Right lobe of liver (tissue), 6 donors: ENCODE data around the gene ZNF3. TPM values are rescaled to one million over a fixed set of nuclear protein-coding genes. Genes with fewer than 3 reads are reported as not detected.

ENCODE experiments used
- ATAC-seq, 4 donors: fragments of 200-7000 bp; cut with Tn5 transposase; one replicate each; pipeline ENCODE4 v1.9.1; 2020; ENCODE audit warnings: mild to moderate bottlenecking in 4 of 4, moderate library complexity in 4 of 4
- DNase-seq, 3 donors: peaks; one replicate each; pipeline ENCODE4 v3.0.0-alpha.2; 2020
- H3K27ac ChIP-seq, 3 donors: fragments of 200-600 bp; one replicate each; pipeline ENCODE4 v1.8.0; 2022
- H3K27me3 ChIP-seq, 2 donors: fragments of 200-600 bp; one replicate each; pipeline ENCODE4 v1.8.0; 2022
- H3K36me3 ChIP-seq, 4 donors: fragments of 200-600 bp; sonication (generic) in 1 of 4; one replicate each; pipeline versions ENCODE4 v1.5.1 to v1.8.0; 2017 to 2022; ENCODE audit warnings: control low read depth in 1 of 4
- H3K4me1 ChIP-seq, 4 donors: fragments of 200-600 bp; sonication (generic) in 1 of 4; one replicate each; pipeline versions ENCODE4 v1.5.1 to v1.8.0; 2017 to 2022; ENCODE audit warnings: control low read depth in 1 of 4
- H3K4me3 ChIP-seq, 3 donors: fragments of 200-600 bp; one replicate each; pipeline ENCODE4 v1.8.0; 2022
- H3K9me3 ChIP-seq, 4 donors: fragments of 200-600 bp; sonication (generic) in 1 of 4; one replicate each; pipeline versions ENCODE4 v1.5.1 to v1.8.0; 2017 to 2022; ENCODE audit warnings: control low read depth in 1 of 4
- POLR2A ChIP-seq: fragments of 450-650 bp; IDR thresholded peaks from one replicate; pipeline ENCODE4 v1.6.1; 2017; ENCODE audit warnings: antibody characterized with exemption, mild to moderate bottlenecking
- WGBS: methylation state at CpG from one replicate; pipeline ENCODE4 v1.1.6; 2018; ENCODE audit warnings: low coverage, low lambda C conversion rate; ENCODE audit not compliant: insufficient coverage; ENCODE audit errors: missing lambda C conversion rate; 5-methylcytosine and 5-hydroxymethylcytosine counted together
- intact Hi-C, 2 donors: fragments of 100-400 bp; cut with DNase I; formaldehyde crosslinking; loops; one replicate each; pipeline versions ENCODE4 v1.11.2 to v1.14.1; 2022
- total RNA-seq, 6 experiments: library from RNA; depleted of rRNA in 2 of 6; stranded (reverse); fragments of >200 nt in 2 of 6; fragmentation: NEBNext Ultra II Directional in 3 of 6; extraction: Animal tissue kit (Norgen Biotek cat#: 25700) in 3 of 6; gene quantifications; one replicate each; pipeline versions ENCODE4 v1.1.0 to v1.2.4, GENCODE V29; 2016 to 2023
- TF ChIP-seq, protein P1 (sequence below), 4 donors: fragments of 200-600 bp in 3 of 4; fragments of 450-650 bp in 1 of 4; IDR thresholded peaks; one replicate each; pipeline versions ENCODE4 v1.5.1 to v1.8.0; 2016 to 2022; ENCODE audit warnings: antibody characterized with exemption in 4 of 4, mild to moderate bottlenecking in 2 of 4
- donor health status: DM: no; HTN: yes; CAD: no.
- donor health status: DM: no; HTN: no; CAD: no.
- donor health status: DM: no; HTN: no; CAD: no.
- donor health status: DM: no; HTN: yes; CAD: no.
- donor health status: DM: no; HTN: yes; CAD: no.

Gene ZNF3
- total RNA-seq, 6 experiments from 2014 or later = 9.7 to 18.8 (median 14.0) TPM

DNA sequence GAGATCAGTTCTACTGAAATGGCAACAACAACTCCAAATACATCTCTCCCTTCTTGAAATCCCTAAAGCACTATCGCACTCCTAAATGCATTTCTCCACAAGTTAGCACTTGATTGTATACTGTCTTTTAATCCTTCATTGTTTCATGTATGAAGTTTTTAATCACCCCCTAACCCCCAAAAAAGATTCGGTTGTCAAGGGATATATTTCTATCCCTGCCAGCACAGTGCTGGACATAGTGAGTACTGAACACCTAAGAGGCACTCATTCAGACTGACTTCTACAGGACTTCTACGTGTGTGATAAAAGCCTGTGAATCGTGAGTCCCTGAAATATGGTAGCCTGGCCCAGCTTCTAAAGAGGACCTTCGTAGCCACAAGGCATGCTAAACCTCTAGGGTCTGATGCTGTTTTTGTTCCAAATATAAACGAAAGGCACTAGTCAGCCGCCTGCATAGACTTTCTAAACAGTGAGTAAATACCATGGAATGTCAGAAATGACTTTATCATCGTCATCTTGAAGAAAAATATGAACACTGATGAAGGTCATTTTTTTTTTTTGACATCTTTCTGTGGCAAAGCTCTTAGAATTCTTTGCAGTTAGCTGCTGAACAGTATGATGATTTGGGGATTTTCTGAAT lies 46.5 kb downstream of the ZNF3 start:
- Histone ChIP-seq H3K27me3 (no peaks in the 10 kb centered on the region), H3K4me1 (peaks cover 0 to 52% (median 31%) of the 10 kb centered on the region in 4 donors), H3K36me3 (peaks cover 0 to 61% (median 36%) of the 10 kb centered on the region in 4 donors), H3K9me3 (no peaks in the 10 kb centered on the region), H3K4me3 (no peak overlapping the region), H3K27ac (peak overlapping the region in 1 of 3 donors; percentile 64)
- TF ChIP-seq POLR2A = no peak
- TF ChIP-seq, protein P1, sequence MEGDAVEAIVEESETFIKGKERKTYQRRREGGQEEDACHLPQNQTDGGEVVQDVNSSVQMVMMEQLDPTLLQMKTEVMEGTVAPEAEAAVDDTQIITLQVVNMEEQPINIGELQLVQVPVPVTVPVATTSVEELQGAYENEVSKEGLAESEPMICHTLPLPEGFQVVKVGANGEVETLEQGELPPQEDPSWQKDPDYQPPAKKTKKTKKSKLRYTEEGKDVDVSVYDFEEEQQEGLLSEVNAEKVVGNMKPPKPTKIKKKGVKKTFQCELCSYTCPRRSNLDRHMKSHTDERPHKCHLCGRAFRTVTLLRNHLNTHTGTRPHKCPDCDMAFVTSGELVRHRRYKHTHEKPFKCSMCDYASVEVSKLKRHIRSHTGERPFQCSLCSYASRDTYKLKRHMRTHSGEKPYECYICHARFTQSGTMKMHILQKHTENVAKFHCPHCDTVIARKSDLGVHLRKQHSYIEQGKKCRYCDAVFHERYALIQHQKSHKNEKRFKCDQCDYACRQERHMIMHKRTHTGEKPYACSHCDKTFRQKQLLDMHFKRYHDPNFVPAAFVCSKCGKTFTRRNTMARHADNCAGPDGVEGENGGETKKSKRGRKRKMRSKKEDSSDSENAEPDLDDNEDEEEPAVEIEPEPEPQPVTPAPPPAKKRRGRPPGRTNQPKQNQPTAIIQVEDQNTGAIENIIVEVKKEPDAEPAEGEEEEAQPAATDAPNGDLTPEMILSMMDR (IDR thresholded peaks at IDR 0.05) = no peak
- no peak for DNase-seq
- ATAC-seq = no peak
- 74% methylated on average over 8 of the region's 8 CpGs for WGBS
- intact Hi-C loops = no loop called here

DNA sequence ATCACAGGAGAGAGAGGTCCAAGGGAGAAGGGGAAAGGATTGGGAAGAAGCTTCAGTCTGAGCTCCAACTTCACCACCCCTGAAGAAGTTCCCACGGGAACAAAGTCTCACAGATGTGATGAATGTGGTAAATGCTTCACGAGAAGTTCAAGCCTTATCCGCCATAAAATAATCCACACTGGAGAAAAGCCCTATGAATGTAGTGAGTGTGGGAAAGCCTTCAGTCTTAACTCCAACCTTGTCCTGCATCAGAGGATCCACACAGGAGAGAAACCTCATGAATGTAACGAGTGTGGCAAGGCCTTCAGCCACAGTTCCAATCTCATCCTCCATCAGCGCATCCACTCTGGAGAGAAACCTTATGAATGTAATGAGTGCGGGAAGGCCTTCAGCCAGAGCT lies 48.0 kb downstream of the ZNF3 start:
- 92% methylated on average over 6 of the region's 6 CpGs for WGBS
- H3K36me3 ChIP-seq = peaks cover 0 to 68% (median 40%) of the 10 kb centered on the region in 4 donors
- no peak for TF ChIP-seq POLR2A
- TF ChIP-seq, protein P1 (IDR thresholded peaks at IDR 0.05) = no peak

DNA sequence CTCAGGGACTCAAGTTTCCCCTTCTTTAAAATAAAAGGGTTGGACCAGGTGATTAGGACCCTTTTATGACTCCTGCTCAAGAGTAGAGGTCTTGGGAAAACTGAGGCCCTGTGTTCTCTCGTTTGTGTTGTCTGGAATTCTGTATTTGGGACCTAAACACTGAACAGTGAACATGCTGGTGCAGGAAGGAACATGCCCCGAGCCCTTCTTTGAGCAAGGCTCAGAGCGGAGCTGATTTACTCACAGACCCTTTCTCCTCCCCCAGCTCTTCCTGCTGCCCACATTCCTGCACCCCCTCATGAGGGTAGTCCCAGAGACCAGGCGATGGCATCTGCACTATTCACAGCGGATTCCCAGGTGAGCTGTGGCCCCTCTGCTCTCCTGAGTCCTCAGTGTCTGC lies 51.9 kb downstream of the ZNF3 start:
- 100% methylated on average over 2 of the region's 5 CpGs for WGBS
- H3K36me3 ChIP-seq = peaks cover 0 to 89% (median 45%) of the 10 kb centered on the region in 4 donors
- ATAC-seq = no peak

More for the DNA sequence above, 48.0 kb downstream of the ZNF3 start:
- Histone ChIP-seq H3K27me3 (no peaks in the 10 kb centered on the region), H3K4me3 (no peak overlapping the region), H3K4me1 (peaks cover 0 to 40% (median 23%) of the 10 kb centered on the region in 4 donors), H3K9me3 (no peaks in the 10 kb centered on the region), H3K27ac (no peak overlapping the region)
- ATAC-seq (no peak), DNase-seq (no peak)
- intact Hi-C loops = no loop called here

DNA sequence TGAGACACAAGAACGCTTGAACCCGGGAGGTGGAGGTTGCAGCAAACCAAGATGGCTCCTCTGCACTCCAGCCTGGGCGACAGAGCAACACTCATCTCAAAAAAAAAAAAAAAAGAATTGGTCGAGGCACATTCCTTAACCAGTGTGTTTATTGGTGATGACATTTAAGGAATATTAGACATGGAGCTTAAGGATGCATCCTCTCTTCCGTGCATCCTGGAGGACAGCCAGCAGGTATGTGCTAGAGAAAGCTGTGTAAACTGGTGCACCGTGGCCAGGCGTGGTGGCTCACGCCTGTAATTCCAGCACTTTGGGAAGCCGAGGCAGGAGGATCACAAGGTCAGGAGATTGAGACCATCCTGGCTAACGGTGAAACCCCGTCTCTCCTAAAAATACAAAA lies 54.3 kb downstream of the ZNF3 start:
- TF ChIP-seq, protein P1 (IDR thresholded peaks at IDR 0.05) = no peak
- TF ChIP-seq POLR2A = no peak
- Histone ChIP-seq H3K36me3 (peaks cover 0 to 81% (median 40%) of the 10 kb centered on the region in 4 donors), H3K9me3 (no peaks in the 10 kb centered on the region), H3K27me3 (no peaks in the 10 kb centered on the region), H3K27ac (no peak overlapping the region), H3K4me3 (no peak overlapping the region), H3K4me1 (peaks cover 0 to 32% (median 13%) of the 10 kb centered on the region in 4 donors)
- ATAC-seq (no peak), DNase-seq (no peak)
- WGBS = 84% methylated on average over 6 of the region's 11 CpGs
- intact Hi-C loops = no loop called here

More for the DNA sequence above, 51.9 kb downstream of the ZNF3 start:
- peaks cover 0 to 13% (median 6%) of the 10 kb centered on the region in 4 donors for H3K4me1 ChIP-seq
- intact Hi-C loops = no loop called here
- TF ChIP-seq POLR2A = no peak
- H3K9me3 ChIP-seq = no peaks in the 10 kb centered on the region
- no peak overlapping the region for H3K27ac ChIP-seq
- no peak for DNase-seq
- no peak overlapping the region for H3K4me3 ChIP-seq
- H3K27me3 ChIP-seq = no peaks in the 10 kb centered on the region

DNA sequence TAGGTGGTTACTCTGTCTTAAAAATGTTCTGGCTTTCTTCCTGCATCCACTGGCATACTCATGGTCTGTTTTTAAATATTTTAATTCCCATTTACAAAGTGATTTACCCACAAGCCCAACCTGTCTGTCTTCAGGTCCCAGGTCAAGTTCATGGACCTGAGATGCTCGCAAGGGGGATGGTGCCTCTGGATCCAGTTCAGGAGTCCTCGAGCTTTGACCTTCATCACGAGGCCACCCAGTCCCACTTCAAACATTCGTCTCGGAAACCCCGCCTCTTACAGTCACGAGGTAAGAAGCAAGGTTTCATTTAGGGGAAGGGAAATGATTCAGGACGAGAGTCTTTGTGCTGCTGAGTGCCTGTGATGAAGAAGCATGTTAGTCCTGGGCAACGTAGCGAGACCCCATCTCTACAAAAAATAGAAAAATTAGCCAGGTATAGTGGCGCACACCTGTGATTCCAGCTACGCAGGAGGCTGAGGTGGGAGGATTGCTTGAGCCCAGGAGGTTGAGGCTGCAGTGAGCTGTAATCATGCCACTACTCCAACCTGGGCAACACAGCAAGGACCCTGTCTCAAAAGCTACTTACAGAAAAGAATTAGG lies 57.4 kb downstream of the ZNF3 start:
- peaks cover 0 to 59% (median 21%) of the 10 kb centered on the region in 4 donors for H3K36me3 ChIP-seq
- peak overlapping the region; percentile 22 to 83 (median 73) for H3K27ac ChIP-seq

More for the DNA sequence above, 57.4 kb downstream of the ZNF3 start:
- H3K27me3 ChIP-seq = no peaks in the 10 kb centered on the region
- H3K4me1 ChIP-seq = peaks cover 0 to 61% (median 27%) of the 10 kb centered on the region in 4 donors
- intact Hi-C loops = no loop called here
- DNase-seq (peak; percentile 66 to 91 (median 84)), ATAC-seq (peak; percentile 70 to 84 (median 80))
- peak; percentile 27 for TF ChIP-seq POLR2A
- TF ChIP-seq, protein P1 (IDR thresholded peaks at IDR 0.05) = no peak
- H3K9me3 ChIP-seq = no peaks in the 10 kb centered on the region
- H3K4me3 ChIP-seq = peak overlapping the region in 2 of 3 donors; percentile 42 to 53
- WGBS = 22% methylated on average over 11 of the region's 12 CpGs
